Caki2 (cell line): ENCODE results near the gene ANKRD29. TPM values are rescaled to one million over a fixed set of nuclear protein-coding genes. Genes with fewer than 3 reads are reported as not detected.
A peak's percentile ranks its signal among the peaks of the same experiment; 100 is the strongest.
"Not testable (repeated sequence)": the region's sequence is repeated elsewhere in the genome, so short reads cannot be mapped to it uniquely, and the experiment has no call there.

Experiments
- DNase-seq: peaks from one replicate; pipeline ENCODE4 v3.0.0-alpha.2; 2015; ENCODE audit warnings: low read depth
- in situ Hi-C: cut with HindIII; loops from 2 replicates; pipeline ENCODE4 v1.10.0; 2016; ENCODE audit warnings: low sequenced_read_pairs, low pct_unique_long_range_greater_than_20kb, mixed read lengths
- total RNA-seq: library from RNA; depleted of rRNA; stranded (reverse); fragments of >200 nt; shearing (Covaris generic); gene quantifications from 2 replicates; pipeline ENCODE4 v1.2.3, GENCODE V29; 2014; ENCODE audit warnings: low replicate concordance

The ANKRD29 gene
- total RNA-seq, 1 experiment from 2014 or later = 0.71 TPM

- DNase-seq = peak; percentile 21
- in situ Hi-C loops = no loop called here
Measured at GRCh38 chr18:23650968-23651927, 11.5 kb downstream of the ANKRD29 start.

GRCh38 chr18:23648940-23649607, 13.6 kb downstream of the ANKRD29 start:
- in situ Hi-C loops = no loop called here
- DNase-seq = no peak

- no peak for DNase-seq
- in situ Hi-C loops = no loop called here
Measured at GRCh38 chr18:23648456-23648855, 14.3 kb downstream of the ANKRD29 start.

- in situ Hi-C loops = no loop called here
Measured at GRCh38 chr18:23646282-23646681, 16.4 kb downstream of the ANKRD29 start.

GRCh38 chr18:23645568-23646175, 17.0 kb downstream of the ANKRD29 start:
- in situ Hi-C loops = no loop called here

More at GRCh38 chr18:23646282-23646681, 16.4 kb downstream of the ANKRD29 start:
- no peak for DNase-seq

GRCh38 chr18:23643815-23644490, 18.8 kb downstream of the ANKRD29 start:
- DNase-seq = no peak
- in situ Hi-C loops = no loop called here

More at GRCh38 chr18:23645568-23646175, 17.0 kb downstream of the ANKRD29 start:
- DNase-seq = no peak

- DNase-seq = no peak
- in situ Hi-C loops = no loop called here
Measured at GRCh38 chr18:23641937-23642666, 20.6 kb downstream of the ANKRD29 start.

- in situ Hi-C loops = no loop called here
- DNase-seq = no peak
Measured at GRCh38 chr18:23641143-23641720, 21.5 kb downstream of the ANKRD29 start.

GRCh38 chr18:23640052-23640451, 22.7 kb downstream of the ANKRD29 start:
- in situ Hi-C loops = no loop called here
- no peak for DNase-seq

GRCh38 chr18:23636433-23636832, 26.3 kb downstream of the ANKRD29 start:
- in situ Hi-C loops, DNase-seq: not testable (repeated sequence)

GRCh38 chr18:23636071-23636399, 26.7 kb downstream of the ANKRD29 start:
- DNase-seq = no peak
- in situ Hi-C loops = no loop called here

GRCh38 chr18:23635283-23636070, 27.2 kb downstream of the ANKRD29 start:
- in situ Hi-C loops = no loop called here
- DNase-seq = peak; percentile 33

GRCh38 chr18:23634692-23635091, 28.0 kb downstream of the ANKRD29 start:
- no peak for DNase-seq
- in situ Hi-C loops = no loop called here

- DNase-seq = no peak
- in situ Hi-C loops = no loop called here
Measured at GRCh38 chr18:23632615-23633014, 30.1 kb downstream of the ANKRD29 start.

GRCh38 chr18:23631746-23632145, 31.0 kb downstream of the ANKRD29 start:
- DNase-seq = no peak
- in situ Hi-C loops = no loop called here

- DNase-seq = no peak
Measured at GRCh38 chr18:23631312-23631711, 31.4 kb downstream of the ANKRD29 start.

GRCh38 chr18:23629444-23629946, 33.2 kb downstream of the ANKRD29 start:
- peak; percentile 82 for DNase-seq
- in situ Hi-C loops = no loop called here

More at GRCh38 chr18:23631312-23631711, 31.4 kb downstream of the ANKRD29 start:
- in situ Hi-C loops = no loop called here
